ENCODE data around the gene RNF213. TPM values are rescaled to one million over a fixed set of nuclear protein-coding genes. Genes with fewer than 3 reads are reported as not detected.

The RNF213 gene
- polyA plus RNA-seq, 1 of the 3 experiments (the other 2 are of a cell fraction): 57.5 TPM

DNA sequence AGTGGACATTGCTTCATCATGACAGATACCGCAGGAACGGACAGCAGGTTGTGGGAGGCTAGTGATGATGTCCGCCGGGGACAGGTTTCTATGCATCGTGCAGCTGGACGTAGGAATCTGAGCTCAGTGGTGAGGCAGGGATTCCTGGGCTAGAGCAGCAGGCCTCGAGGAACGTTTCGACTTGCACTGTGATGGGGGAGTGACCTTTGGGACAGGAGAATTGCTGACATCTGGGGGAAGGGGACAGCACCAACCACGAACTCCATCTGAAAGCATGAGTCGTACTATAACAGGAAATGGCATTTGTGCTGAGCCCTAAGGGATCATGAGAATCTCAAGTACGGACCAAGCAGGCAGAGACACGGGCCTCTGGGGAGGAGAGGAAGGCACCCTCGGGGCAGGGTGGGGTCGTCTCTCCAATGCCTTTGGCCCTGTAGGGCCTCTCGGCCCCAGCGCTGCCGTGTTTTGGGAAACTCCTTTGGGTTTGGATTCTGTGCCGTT lies 88.5 kb downstream of the RNF213 start (continued):
- TF ChIP-seq, protein P1, sequence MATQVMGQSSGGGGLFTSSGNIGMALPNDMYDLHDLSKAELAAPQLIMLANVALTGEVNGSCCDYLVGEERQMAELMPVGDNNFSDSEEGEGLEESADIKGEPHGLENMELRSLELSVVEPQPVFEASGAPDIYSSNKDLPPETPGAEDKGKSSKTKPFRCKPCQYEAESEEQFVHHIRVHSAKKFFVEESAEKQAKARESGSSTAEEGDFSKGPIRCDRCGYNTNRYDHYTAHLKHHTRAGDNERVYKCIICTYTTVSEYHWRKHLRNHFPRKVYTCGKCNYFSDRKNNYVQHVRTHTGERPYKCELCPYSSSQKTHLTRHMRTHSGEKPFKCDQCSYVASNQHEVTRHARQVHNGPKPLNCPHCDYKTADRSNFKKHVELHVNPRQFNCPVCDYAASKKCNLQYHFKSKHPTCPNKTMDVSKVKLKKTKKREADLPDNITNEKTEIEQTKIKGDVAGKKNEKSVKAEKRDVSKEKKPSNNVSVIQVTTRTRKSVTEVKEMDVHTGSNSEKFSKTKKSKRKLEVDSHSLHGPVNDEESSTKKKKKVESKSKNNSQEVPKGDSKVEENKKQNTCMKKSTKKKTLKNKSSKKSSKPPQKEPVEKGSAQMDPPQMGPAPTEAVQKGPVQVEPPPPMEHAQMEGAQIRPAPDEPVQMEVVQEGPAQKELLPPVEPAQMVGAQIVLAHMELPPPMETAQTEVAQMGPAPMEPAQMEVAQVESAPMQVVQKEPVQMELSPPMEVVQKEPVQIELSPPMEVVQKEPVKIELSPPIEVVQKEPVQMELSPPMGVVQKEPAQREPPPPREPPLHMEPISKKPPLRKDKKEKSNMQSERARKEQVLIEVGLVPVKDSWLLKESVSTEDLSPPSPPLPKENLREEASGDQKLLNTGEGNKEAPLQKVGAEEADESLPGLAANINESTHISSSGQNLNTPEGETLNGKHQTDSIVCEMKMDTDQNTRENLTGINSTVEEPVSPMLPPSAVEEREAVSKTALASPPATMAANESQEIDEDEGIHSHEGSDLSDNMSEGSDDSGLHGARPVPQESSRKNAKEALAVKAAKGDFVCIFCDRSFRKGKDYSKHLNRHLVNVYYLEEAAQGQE (IDR thresholded peaks at IDR 0.05; ENCODE audit: low read depth, low read length): no peak
- TF ChIP-seq SIN3A (IDR thresholded peaks at IDR 0.05; ENCODE audit: borderline replicate concordance, low read depth, low read length): no peak
- no peak for TF ChIP-seq CHD2 (IDR thresholded peaks at IDR 0.05; ENCODE audit: low read length, partially characterized antibody)

DNA sequence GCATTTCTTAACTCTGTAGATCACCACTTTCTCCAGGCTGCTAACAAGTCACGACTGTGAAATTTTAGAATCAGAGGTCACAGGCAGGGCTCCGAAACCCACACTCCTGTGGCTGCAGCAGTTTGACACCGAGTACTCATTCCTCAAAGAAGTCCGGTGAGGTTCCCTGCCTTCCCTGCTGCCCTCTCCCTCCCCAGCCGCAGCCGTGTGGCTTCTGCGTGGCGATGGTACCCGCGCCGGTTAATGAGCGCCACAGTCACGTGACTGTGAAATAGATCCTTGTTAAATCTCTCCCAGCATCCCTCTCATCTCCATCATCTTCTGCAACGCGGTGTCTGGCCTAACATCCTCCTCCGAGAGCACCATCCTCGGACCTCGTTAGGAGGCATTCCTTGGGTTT lies 89.1 kb downstream of the RNF213 start:
- H4K20me1 ChIP-seq (ENCODE audit: insufficient read depth): no peaks in the 10 kb centered on the region
- H3K4me1 ChIP-seq (ENCODE audit: control insufficient read depth in 1 of 2, insufficient read depth in 2 of 2, low read depth in 1 of 2, low read length in 1 of 2): no peaks in the 10 kb centered on the region
- DNase-seq: no peak
- WGBS (ENCODE audit: low lambda C conversion rate): 94% methylated on average over 18 of the region's 18 CpGs
- no peak overlapping the region for H2AFZ ChIP-seq (ENCODE audit: low read depth)
- ChIA-PET POLR2A (no interaction called here), CTCF (interaction anchor here (0.7 to 1.4 kb wide), 2 partner anchors 12 to 353 kb away, joined by 3 read pairs; no protein-coding TSS in a partner anchor)
- no peak overlapping the region for H3K27ac ChIP-seq (ENCODE audit: low read depth in 2 of 2, low read length in 1 of 2)
- H3K4me3 ChIP-seq (ENCODE audit: low read depth in 2 of 2, low read length in 1 of 2): no peak overlapping the region
- peaks cover 3% of the 10 kb centered on the region for H3F3A ChIP-seq (replicated peaks; ENCODE audit: insufficient read depth)
- TF ChIP-seq RCOR1 (IDR thresholded peaks at IDR 0.05; ENCODE audit: low read length): no peak
- no peak for TF ChIP-seq GABPA (IDR thresholded peaks at IDR 0.05; ENCODE audit: low read depth)
- peaks cover 84 to 95% of the 10 kb centered on the region in 2 experiments for H3K36me3 ChIP-seq (replicated peaks in 1 of 2; ENCODE audit: control insufficient read depth in 1 of 2, insufficient read depth in 2 of 2, low read length in 1 of 2)
- H3K9me2 ChIP-seq: no peaks in the 10 kb centered on the region
- no peaks in the 10 kb centered on the region for H3K79me2 ChIP-seq (ENCODE audit: insufficient read depth)
- no peaks in the 10 kb centered on the region for H3K27me3 ChIP-seq (ENCODE audit: insufficient read depth)
- no peak overlapping the region for H3K9ac ChIP-seq
- H3K9me3 ChIP-seq: no peaks in the 10 kb centered on the region
- no peak overlapping the region for H3K4me2 ChIP-seq

DNA sequence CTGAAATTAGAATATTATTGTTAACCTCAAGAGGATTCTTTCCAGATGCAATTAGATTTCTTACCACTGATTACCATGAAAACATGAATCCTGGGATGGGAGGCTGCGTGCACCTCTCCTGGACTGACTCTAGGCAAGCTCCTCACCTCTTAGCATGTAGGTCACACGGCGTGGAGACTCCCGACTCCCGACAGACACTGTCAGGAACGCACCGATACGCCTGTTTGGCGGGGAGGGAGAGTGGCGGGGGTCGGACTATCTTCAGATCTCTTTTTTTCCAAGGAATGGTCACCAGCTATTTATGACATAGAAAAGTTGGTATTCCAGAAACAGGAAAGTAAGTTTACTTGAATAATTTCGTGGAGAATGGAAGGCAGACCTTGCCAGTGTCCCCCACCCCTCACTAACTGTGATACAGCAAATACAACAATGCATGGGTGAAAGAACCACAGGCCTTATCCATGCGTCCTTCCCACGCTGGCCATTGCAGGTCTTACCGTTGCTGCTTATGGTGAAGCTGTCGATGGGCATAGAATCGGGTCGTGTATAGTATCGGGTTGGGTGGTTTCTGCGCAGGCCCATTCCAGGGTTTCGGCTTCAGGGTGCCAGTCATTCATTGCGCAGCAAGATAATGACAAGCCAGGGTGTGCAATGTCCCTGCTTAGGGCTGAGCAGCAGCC lies 91.7 kb downstream of the RNF213 start:
- Histone ChIP-seq H3K27ac (ENCODE audit: low read depth in 2 of 2, low read length in 1 of 2) (no peak overlapping the region), H3K4me3 (ENCODE audit: low read depth in 2 of 2, low read length in 1 of 2) (no peak overlapping the region), H3K4me1 (ENCODE audit: control insufficient read depth in 1 of 2, insufficient read depth in 2 of 2, low read depth in 1 of 2, low read length in 1 of 2) (no peaks in the 10 kb centered on the region), H3K79me2 (ENCODE audit: insufficient read depth) (no peaks in the 10 kb centered on the region), H3K36me3 (replicated peaks in 1 of 2; ENCODE audit: control insufficient read depth in 1 of 2, insufficient read depth in 2 of 2, low read length in 1 of 2) (peaks cover 73 to 77% of the 10 kb centered on the region in 2 experiments), H3K9me2 (no peaks in the 10 kb centered on the region), H3K9me3 (no peaks in the 10 kb centered on the region), H3K4me2 (no peak overlapping the region), H3K27me3 (ENCODE audit: insufficient read depth) (no peaks in the 10 kb centered on the region), H3F3A (replicated peaks; ENCODE audit: insufficient read depth) (peaks cover 3% of the 10 kb centered on the region), H4K20me1 (ENCODE audit: insufficient read depth) (no peaks in the 10 kb centered on the region), H2AFZ (ENCODE audit: low read depth) (no peak overlapping the region), H3K9ac (no peak overlapping the region)
- TF ChIP-seq MEF2A (IDR thresholded peaks at IDR 0.05; ENCODE audit: borderline replicate concordance, low read depth) (no peak), POLR2AphosphoS5 (IDR thresholded peaks at IDR 0.05; ENCODE audit: low read depth, low read length) (no peak), YY1 (IDR thresholded peaks at IDR 0.05; ENCODE audit: low read depth) (no peak), FOSL2 (IDR thresholded peaks at IDR 0.05; ENCODE audit: borderline replicate concordance, low read depth) (no peak), GABPA (IDR thresholded peaks at IDR 0.05; ENCODE audit: low read depth) (no peak), ELF1 (IDR thresholded peaks at IDR 0.05) (no peak)
- TF ChIP-seq, protein P2, sequence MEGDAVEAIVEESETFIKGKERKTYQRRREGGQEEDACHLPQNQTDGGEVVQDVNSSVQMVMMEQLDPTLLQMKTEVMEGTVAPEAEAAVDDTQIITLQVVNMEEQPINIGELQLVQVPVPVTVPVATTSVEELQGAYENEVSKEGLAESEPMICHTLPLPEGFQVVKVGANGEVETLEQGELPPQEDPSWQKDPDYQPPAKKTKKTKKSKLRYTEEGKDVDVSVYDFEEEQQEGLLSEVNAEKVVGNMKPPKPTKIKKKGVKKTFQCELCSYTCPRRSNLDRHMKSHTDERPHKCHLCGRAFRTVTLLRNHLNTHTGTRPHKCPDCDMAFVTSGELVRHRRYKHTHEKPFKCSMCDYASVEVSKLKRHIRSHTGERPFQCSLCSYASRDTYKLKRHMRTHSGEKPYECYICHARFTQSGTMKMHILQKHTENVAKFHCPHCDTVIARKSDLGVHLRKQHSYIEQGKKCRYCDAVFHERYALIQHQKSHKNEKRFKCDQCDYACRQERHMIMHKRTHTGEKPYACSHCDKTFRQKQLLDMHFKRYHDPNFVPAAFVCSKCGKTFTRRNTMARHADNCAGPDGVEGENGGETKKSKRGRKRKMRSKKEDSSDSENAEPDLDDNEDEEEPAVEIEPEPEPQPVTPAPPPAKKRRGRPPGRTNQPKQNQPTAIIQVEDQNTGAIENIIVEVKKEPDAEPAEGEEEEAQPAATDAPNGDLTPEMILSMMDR (IDR thresholded peaks at IDR 0.05): no peak
- TF ChIP-seq, protein P3, sequence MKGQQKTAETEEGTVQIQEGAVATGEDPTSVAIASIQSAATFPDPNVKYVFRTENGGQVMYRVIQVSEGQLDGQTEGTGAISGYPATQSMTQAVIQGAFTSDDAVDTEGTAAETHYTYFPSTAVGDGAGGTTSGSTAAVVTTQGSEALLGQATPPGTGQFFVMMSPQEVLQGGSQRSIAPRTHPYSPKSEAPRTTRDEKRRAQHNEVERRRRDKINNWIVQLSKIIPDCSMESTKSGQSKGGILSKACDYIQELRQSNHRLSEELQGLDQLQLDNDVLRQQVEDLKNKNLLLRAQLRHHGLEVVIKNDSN (IDR thresholded peaks at IDR 0.05; ENCODE audit: borderline replicate concordance, low read depth): no peak
- 89% methylated on average over 22 of the region's 22 CpGs for WGBS (ENCODE audit: low lambda C conversion rate)
- ChIA-PET POLR2A (no interaction called here), CTCF (interaction anchor here (1.1 kb wide), 1 partner anchor 27 kb away, joined by 5 read pairs; no protein-coding TSS in a partner anchor)
- no peak for DNase-seq

Data from SK-N-SH (cell line).